IPS-18c (cell line): Measurements from ENCODE around the gene SLC29A1.
A peak's percentile ranks its signal among the peaks of the same experiment; 100 is the strongest.
"Not testable (repeated sequence)": the region's sequence is repeated elsewhere in the genome, so short reads cannot be mapped to it uniquely, and the experiment has no call there.

Experiments
- H3K4me3 ChIP-seq: 2 replicates; pipeline ENCODE4 v1.7.0; 2013; ENCODE audit warnings: low read depth, mild to moderate bottlenecking, low read length, moderate library complexity; ENCODE audit not compliant: insufficient read depth
- H3K9me3 ChIP-seq: one replicate; pipeline ENCODE4 v1.6.1; 2013; ENCODE audit warnings: mild to moderate bottlenecking, low read length, moderate library complexity; ENCODE audit not compliant: control insufficient read depth, insufficient read depth

Gene SLC29A1

DNA sequence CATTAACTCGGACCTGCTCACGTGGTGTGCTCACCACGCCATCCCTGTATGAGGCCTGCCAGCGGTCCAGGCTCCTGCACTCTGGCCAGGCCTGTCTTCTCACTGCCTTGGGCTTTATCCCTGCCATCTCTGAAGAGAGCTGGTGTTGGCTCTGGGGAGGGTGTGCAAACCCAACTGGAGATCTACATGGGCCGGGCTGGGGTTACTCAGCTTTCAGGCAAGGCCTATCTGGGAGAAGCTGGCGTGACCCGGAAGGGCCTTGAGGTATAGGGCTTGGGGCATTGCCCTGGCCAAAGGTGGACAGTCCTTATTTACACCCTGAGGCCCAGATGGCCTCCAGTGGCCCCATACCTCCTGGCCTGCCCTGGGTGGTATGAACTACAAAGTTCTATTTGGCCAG, 5.0 kb downstream of the SLC29A1 start:
- Histone ChIP-seq H3K9me3 (no peaks in the 10 kb centered on the region), H3K4me3 (no peak overlapping the region)

DNA sequence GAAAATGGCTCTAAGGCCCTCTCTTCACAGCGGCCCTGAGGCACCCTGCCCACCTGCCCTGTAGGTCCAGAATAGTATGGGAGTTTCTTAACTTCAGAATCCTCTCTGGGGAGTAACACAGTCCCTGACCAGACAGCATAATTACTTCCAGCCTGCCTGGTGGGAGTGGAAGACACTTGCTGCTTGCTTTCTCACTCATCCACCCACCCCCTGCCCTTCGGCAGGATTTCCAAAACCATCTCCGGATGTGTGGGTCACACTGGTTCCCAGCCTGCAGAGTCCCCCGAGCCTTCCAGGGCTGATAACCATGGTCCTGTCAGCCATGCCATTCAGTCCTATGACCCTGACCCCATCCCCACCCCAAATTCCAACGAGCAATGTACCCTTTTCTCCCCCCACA, 5.4 kb downstream of the SLC29A1 start:
- Histone ChIP-seq H3K9me3 (no peaks in the 10 kb centered on the region), H3K4me3 (no peak overlapping the region)

DNA sequence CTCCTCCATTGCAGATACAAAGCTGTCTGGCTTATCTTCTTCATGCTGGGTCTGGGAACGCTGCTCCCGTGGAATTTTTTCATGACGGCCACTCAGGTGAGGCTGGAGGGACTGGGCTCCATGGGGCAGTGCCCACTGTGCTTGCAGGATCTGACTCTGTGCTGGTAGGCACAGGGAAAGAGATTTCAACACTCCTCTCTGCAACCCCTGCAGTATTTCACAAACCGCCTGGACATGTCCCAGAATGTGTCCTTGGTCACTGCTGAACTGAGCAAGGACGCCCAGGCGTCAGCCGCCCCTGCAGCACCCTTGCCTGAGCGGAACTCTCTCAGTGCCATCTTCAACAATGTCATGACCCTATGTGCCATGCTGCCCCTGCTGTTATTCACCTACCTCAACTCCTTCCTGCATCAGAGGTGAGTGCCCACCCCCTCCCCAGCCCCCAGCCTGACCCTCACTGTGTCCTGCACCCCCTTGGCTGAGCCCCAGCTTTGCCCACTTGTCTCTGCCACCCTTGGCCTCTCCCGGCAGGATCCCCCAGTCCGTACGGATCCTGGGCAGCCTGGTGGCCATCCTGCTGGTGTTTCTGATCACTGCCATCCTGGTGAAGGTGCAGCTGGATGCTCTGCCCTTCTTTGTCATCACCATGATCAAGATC, 6.1 kb downstream of the SLC29A1 start:
- Histone ChIP-seq H3K4me3 (no peak overlapping the region), H3K9me3 (no peaks in the 10 kb centered on the region)

DNA sequence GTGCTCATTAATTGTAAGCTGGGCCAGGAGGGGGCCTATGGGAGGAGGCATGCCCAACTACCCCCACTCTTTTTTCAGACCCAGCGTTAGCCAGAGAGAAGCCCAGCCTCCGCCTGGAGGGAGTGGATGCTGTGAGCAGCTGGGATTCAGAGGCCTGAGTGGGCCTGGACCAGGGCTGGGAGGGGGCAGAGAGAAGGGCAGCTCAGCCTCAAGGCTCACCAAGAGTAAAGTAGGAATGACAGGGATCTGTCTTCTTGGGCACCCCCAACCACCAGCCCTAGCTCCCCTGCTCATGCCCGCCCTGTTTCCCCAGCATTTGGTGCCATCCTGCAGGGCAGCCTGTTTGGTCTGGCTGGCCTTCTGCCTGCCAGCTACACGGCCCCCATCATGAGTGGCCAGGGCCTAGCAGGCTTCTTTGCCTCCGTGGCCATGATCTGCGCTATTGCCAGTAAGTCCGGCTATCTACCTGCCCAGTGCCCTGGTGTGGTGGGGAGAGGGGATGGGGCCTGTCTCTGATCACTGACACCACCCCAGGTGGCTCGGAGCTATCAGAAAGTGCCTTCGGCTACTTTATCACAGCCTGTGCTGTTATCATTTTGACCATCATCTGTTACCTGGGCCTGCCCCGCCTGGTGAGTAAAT, 6.8 kb downstream of the SLC29A1 start:
- Histone ChIP-seq H3K4me3 (no peak overlapping the region), H3K9me3 (no peaks in the 10 kb centered on the region)

DNA sequence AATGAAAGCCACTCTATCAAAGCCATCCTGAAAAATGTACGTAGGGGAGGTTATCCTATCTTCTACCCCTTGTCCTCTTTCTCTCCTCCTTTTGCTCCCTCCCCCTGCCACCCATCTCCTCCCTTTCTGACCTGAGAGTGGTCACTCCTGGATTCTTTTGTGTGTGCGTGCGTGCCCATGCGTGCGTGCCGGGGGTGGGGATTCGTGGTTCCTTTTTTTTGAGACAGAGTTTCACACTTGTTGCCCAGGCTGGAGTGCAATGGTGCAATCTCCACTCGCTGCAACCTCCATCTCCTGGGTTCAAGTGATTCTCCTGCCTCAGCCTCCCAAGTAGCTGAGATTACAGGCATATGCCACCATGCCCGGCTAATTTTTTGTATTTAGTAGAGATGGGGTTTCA, 8.0 kb downstream of the SLC29A1 start:
- not testable (repeated sequence) for H3K9me3 ChIP-seq, H3K4me3 ChIP-seq

DNA sequence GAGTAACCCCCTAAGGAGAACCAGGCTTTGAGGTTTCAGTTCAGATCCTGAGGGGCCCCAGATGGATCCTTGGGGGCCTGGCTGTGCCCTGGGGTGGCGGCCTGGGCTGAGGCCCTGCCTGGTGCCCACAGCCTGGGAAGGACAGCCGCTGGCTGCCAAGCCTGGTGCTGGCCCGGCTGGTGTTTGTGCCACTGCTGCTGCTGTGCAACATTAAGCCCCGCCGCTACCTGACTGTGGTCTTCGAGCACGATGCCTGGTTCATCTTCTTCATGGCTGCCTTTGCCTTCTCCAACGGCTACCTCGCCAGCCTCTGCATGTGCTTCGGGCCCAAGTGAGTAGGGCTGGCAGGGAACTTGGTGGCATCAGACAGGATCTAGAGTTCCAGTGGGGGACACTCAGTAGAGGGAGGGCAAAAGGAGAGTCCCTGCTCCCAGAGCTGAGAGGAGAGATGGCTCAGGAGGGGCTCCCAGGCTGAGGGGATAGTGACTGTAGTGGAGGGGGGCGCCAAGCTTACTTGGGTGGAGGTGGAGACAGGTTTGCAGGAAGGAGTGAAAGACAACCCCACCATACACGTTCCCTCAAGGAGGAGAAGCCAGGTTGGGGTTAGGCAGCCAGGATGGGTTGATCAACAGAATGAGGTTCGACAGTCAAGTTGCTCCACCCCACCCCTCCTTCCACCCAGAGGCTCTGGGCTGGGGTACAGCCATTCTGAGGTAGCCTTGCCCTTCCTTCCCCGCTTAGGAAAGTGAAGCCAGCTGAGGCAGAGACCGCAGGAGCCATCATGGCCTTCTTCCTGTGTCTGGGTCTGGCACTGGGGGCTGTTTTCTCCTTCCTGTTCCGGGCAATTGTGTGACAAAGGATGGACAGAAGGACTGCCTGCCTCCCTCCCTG, 9.5 kb downstream of the SLC29A1 start:
- H3K4me3 ChIP-seq = no peak overlapping the region
- H3K9me3 ChIP-seq = no peaks in the 10 kb centered on the region

DNA sequence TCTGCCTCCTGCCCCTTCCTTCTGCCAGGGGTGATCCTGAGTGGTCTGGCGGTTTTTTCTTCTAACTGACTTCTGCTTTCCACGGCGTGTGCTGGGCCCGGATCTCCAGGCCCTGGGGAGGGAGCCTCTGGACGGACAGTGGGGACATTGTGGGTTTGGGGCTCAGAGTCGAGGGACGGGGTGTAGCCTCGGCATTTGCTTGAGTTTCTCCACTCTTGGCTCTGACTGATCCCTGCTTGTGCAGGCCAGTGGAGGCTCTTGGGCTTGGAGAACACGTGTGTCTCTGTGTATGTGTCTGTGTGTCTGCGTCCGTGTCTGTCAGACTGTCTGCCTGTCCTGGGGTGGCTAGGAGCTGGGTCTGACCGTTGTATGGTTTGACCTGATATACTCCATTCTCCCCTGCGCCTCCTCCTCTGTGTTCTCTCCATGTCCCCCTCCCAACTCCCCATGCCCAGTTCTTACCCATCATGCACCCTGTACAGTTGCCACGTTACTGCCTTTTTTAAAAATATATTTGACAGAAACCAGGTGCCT, 10.2 kb downstream of the SLC29A1 start:
- no peak overlapping the region for H3K4me3 ChIP-seq
- no peaks in the 10 kb centered on the region for H3K9me3 ChIP-seq

DNA sequence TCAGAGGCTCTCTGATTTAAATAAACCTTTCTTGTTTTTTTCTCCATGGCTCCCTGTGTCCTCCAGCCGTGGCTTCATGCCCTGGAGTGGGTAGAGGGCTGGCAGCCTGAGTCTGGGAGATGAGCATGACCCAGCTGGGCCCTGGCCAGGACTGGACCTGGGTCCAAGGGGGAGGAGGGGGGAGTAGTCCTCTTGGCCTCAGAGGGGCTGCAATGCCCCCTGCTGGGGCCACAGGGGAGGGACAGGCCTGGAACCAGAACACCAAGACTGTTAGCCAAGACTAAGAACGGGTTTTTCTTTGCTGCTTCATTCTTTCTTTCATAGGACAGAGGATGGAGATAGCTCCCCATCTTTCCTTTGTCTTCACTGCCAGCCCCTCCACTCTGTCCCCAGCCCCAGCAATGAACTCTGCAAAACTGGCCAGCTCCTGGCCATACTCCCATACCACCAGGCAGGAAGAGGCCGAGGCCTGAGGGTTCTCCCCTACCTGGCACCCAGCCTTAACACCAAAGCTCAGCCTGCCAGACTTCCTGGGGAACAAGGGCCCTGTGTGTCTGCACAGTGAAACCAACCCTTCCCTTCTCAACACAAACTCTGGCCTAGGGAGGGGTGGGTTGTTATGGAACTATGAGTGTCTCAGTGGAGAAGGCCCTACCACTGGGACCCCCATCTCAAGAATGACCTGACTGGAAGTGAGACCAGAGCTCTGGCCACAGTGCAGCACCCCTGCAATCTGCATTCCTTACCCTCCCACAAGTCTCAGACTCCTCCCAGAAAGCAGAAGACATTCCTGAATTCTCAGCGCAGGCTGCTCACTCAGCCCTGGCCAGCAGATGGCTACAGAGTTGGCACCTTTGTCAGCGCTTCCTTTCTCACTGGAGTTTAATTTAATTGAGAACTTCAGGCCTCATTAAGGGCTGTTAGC, 11.0 kb downstream of the SLC29A1 start:
- Histone ChIP-seq H3K4me3 (no peak overlapping the region), H3K9me3 (no peaks in the 10 kb centered on the region)

DNA sequence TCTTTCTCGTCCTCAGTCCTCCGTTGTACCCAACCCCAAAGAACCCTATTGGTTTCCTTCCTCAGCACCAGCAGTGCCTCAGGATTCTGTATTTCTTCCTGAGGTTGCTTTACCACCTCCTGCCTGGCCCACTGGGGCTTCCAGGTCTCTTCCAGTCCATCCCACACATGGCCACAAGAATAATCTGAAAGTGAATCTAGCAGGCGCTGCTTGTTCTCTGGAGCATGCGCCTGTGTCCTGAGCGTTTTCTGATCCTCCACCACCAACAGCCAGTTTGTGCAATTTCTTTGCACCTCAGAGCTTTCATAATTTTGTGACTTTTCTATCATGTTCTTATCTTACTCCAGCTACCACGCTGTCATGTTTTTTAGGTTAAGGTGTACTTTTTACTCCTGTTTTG, 11.9 kb downstream of the SLC29A1 start:
- Histone ChIP-seq H3K4me3 (no peak overlapping the region), H3K9me3 (no peaks in the 10 kb centered on the region)

DNA sequence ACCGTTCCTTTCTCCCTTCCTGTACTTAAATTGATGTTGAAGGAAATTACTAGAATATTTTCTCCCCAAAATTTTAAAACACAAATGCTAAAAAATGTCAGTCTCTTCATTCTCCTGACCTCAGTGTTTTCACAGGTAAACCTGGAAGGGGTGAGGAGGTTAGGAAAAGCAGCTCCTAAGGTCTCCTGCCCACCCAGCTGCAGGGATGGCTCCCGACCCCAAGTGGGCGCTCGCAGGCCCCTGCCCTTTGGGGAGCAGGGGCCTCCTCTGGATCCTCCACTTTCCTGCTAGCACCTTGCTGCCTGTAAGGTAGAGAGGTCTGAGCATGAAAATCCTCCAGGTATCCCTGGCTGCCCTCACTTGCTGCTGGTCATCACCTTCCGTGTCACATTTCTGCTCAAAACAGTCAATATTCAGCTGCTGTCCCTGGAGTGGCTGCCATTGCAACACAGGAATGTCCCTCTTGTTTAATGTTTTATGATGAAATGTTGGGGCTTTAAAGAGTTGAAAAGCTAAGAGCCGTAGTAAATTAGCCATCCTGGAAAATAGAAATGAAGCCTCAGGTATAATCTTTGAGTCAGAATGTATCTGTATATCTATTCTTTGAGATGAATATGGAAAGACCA, 12.6 kb downstream of the SLC29A1 start:
- H3K4me3 ChIP-seq = no peak overlapping the region

DNA sequence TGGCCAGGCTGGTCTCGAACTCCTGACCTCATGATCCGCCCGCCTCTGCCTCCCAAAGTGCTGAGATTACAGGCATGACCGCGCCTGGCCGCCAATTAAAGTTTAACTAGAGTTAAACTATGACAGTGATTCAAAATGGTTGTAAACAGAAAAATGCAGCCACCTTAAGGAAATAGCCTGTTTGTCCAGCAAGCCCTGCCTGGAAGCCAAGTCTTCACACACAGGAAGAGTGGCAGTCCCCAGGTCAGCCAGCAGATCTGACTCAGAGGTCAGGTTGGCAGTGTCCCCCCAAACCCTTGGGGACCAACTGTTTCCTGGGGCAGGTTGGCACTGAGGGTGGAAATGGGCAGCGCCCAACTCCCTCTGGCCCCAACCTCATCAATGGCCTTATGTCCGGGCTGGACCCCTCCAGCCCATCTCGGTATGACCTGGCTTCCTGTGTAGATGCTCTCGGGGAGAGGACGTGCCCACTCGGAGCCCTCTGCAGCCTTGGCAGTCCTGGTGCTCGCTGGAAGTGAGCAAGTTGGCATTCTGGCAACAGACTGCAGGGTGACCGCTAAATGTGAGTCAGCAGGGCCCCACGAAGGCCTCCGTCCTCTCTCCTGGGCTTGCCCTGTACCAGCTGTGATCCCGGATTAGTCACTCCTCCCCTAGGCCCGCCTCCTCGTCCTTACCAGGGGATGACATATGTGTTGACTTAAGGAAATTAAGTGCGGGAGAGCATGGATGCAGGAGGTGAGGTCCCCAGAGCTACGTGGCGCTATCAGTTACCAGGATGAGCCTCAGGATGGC, 13.8 kb downstream of the SLC29A1 start:
- peak overlapping the region; percentile 77 for H3K4me3 ChIP-seq
- H3K9me3 ChIP-seq = no peaks in the 10 kb centered on the region

More for the DNA sequence above, 12.6 kb downstream of the SLC29A1 start:
- no peaks in the 10 kb centered on the region for H3K9me3 ChIP-seq

DNA sequence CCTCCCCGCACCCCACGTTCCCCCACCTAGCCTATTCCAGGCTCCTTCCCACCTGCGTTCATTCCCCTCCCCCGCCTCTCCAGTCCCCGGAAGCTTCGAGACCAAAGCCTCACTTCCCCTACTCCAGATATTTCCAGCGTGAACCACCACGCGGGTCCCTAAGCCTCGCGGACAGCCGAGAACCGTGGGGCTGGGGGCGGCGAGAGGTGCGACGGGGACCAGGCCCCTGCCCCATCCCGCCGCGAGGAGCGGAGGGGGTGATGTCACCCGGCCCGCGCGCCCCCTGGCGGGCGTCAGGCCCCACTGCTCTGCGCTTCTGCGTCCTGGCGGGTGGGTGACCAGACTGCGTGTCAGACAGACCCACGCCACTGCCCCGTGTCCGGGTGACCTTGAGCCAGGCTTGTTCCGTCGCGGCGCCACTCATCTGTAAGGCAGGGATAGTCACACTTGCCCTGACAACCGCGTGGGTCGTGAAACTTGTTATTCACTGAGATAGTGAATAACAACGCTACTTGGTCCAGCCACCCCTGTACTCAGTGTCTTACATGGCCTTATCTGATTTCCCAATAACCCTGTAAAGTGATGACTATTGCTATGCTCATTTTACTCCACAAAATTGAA, 14.5 kb downstream of the SLC29A1 start:
- H3K4me3 ChIP-seq = peak overlapping the region; percentile 77
- H3K9me3 ChIP-seq = no peaks in the 10 kb centered on the region

DNA sequence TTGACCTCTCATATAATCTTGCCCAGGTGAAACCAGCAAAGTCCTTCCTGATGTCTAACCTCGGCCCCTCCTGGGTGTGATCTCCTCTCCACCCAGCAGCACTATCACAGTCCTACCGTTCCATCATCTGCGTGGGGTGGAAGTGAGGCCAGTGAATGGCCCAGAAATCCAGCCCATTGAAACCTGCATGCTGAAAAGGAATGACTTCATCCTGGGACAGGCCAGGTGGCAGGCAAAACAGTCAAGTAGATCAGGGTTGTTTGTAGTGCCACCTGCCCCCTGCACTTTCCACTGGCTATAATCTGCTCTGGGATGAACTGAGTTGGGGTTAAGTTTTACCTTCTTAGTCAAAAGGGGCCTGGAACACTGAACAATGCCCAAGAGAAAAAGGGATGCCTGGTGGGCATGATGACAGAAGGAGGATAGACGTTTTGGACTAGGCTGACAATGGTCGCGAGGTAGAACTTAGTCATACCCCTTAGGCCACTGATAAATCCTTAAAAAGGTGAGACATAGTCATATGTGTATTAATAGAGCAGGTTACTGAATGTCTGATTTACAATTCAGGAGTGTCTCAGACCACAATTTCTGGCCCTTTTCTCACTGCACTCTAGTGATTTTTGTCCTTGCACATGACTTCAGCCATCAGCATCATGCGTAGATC, 15.4 kb downstream of the SLC29A1 start:
- Histone ChIP-seq H3K4me3 (no peak overlapping the region), H3K9me3 (peaks cover 2% of the 10 kb centered on the region)

DNA sequence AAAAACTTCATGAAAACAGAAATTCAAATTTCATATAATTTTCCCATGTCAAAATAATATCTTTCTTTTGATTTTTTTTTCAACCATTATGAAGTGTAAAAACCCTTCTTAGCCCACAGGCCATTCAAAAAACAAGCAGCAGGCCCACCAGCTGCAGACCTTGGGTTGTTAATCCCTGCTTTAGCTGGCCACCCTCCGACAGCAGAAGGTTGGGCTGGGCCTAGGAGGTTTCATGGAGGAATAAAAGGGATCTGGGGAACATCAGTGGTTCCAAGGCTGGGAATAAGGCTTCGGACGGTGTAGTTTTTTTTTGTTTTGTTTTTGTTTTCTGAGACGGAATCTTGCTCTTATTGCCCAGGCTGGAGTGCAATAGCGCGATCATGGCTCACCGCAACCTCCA, 19.9 kb downstream of the SLC29A1 start:
- Histone ChIP-seq H3K9me3 (peaks cover 2% of the 10 kb centered on the region), H3K4me3 (no peak overlapping the region)

DNA sequence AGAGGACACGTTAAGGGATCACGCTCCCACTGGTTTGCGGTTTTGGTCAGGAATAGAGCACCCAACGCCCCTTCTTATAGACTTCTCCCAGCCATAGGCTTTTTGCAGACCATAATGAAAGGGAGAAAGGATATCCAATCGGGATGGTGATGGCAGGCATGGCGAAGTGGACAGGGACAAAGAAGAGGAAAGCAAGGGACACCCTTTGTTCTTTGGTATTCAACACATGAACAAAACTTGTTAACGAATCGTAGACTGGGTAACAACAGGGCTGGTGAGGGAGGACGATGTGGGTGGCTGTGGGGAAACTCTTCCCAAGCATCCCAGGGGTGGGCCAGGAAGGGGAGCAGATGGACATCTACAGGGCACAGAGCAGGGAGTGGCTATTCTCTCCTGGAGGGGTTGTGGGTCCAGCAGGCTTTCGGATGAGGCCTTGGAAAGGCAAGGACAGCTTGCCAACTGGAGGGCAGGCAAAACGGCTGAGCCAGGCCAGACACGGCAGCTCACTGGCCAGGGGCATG, 22.1 kb downstream of the SLC29A1 start:
- peaks cover 2% of the 10 kb centered on the region for H3K9me3 ChIP-seq
- H3K4me3 ChIP-seq = peak overlapping the region; percentile 99
